Peyer's patch (tissue), 4 donors: ENCODE results near the gene GOLGB1.

Experiments used
- CTCF ChIP-seq, 6 experiments: fragments of 450-650 bp in 4 of 6; fragments of 200-600 bp in 2 of 6; sonication (generic) in 1 of 6; IDR thresholded peaks; one replicate each; pipeline ENCODE4 v1.5.1; 2017 to 2019; ENCODE audit warnings: antibody characterized with exemption in 6 of 6, mild to moderate bottlenecking in 3 of 6, moderate library complexity in 1 of 6
- POLR2A ChIP-seq, 2 donors: fragments of 450-650 bp; IDR thresholded peaks; one replicate each; pipeline ENCODE4 v1.5.1; 2017; ENCODE audit warnings: antibody characterized with exemption in 2 of 2, mild to moderate bottlenecking in 2 of 2, moderate library complexity in 2 of 2

DNA sequence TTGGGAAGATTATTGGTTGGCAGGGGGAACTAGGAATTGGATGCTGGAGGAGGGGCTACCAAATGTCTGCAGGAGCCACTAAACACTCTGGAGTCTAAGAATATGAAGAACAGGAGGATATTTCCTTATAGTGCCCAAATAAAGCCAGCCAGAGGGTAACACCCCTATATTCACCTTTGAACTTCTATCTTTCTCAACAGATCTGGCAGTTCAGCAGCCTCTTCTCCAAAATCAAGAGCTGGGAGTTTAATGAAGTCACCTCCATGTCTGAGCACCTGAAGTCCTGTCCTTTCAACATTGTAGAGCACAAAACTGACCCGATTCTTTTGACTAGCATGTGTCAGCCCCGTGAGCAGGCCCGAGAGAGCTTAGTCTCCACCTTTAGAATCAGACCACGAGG, 123.0 kb downstream of the GOLGB1 start:
- TF ChIP-seq CTCF (IDR thresholded peaks at IDR 0.05) (no peak), POLR2A (IDR thresholded peaks at IDR 0.05) (no peak)
